ENCODE results near the gene FAM163B. TPM values are rescaled to one million over a fixed set of nuclear protein-coding genes. Genes with fewer than 3 reads are reported as not detected.

Gene FAM163B
- total and polyA plus RNA-seq, 2 donors (not counting 1 experiment from before 2014, with no cell fraction given) = not detected

- H3K79me2 ChIP-seq (ENCODE audit: control insufficient read depth, insufficient read depth, low read length) = no peaks in the 10 kb centered on the region
- H3K27ac ChIP-seq (ENCODE audit: insufficient read depth, low read length) = no peak overlapping the region
- H2AFZ ChIP-seq (ENCODE audit: low read length) = no peak overlapping the region
- no peak for TF ChIP-seq CTCF (conservative IDR thresholded peaks at IDR 0.05 in 1 of 2, IDR thresholded peaks at IDR 0.05 in 1 of 2; ENCODE audit: low read depth in 1 of 2, low read length in 2 of 2)
- TF ChIP-seq EZH2 (IDR thresholded peaks at IDR 0.05; ENCODE audit: low read length, missing control alignments) = no peak
- H3K4me1 ChIP-seq (ENCODE audit: control insufficient read depth, extremely low read depth, insufficient read depth, low read length) = peaks cover 7% of the 10 kb centered on the region
- H3K36me3 ChIP-seq (ENCODE audit: control insufficient read depth, insufficient read depth, low read length) = no peaks in the 10 kb centered on the region
- no peak overlapping the region for H3K4me3 ChIP-seq (replicated peaks in 1 of 4; ENCODE audit: control extremely low read depth in 1 of 4, insufficient read depth in 1 of 4, low read depth in 3 of 4, low read length in 4 of 4)
- no peaks in the 10 kb centered on the region for H3K27me3 ChIP-seq (ENCODE audit: control insufficient read depth, insufficient read depth, low read length)
- no peak for DNase-seq (ENCODE audit: low read depth in 2 of 2)
- no peaks in the 10 kb centered on the region for H4K20me1 ChIP-seq (ENCODE audit: control insufficient read depth, extremely low read depth, insufficient read depth, low read length)
- no peak overlapping the region for H3K9ac ChIP-seq (ENCODE audit: insufficient read depth, low read length)
- H3K4me2 ChIP-seq (ENCODE audit: extremely low read depth, insufficient read depth, low read length) = no peak overlapping the region
- H3K9me3 ChIP-seq (ENCODE audit: control insufficient read depth, insufficient read depth, low read depth, low read length) = no peaks in the 10 kb centered on the region
Observed at GRCh38 chr9:133553123-133553522, 56.1 kb downstream of the FAM163B start.

- H4K20me1 ChIP-seq (ENCODE audit: control insufficient read depth, extremely low read depth, insufficient read depth, low read length) = no peaks in the 10 kb centered on the region
- no peak overlapping the region for H3K27ac ChIP-seq (ENCODE audit: insufficient read depth, low read length)
- no peak overlapping the region for H2AFZ ChIP-seq (ENCODE audit: low read length)
- TF ChIP-seq CTCF (conservative IDR thresholded peaks at IDR 0.05 in 1 of 2, IDR thresholded peaks at IDR 0.05 in 1 of 2; ENCODE audit: low read depth in 1 of 2, low read length in 2 of 2) (no peak), EZH2 (IDR thresholded peaks at IDR 0.05; ENCODE audit: low read length, missing control alignments) (no peak)
- H3K4me1 ChIP-seq (ENCODE audit: control insufficient read depth, extremely low read depth, insufficient read depth, low read length) = no peaks in the 10 kb centered on the region
- H3K4me3 ChIP-seq (replicated peaks in 1 of 4; ENCODE audit: control extremely low read depth in 1 of 4, insufficient read depth in 1 of 4, low read depth in 3 of 4, low read length in 4 of 4) = no peak overlapping the region
- no peaks in the 10 kb centered on the region for H3K9me3 ChIP-seq (ENCODE audit: control insufficient read depth, insufficient read depth, low read depth, low read length)
- H3K27me3 ChIP-seq (ENCODE audit: control insufficient read depth, insufficient read depth, low read length) = no peaks in the 10 kb centered on the region
- no peaks in the 10 kb centered on the region for H3K36me3 ChIP-seq (ENCODE audit: control insufficient read depth, insufficient read depth, low read length)
- H3K4me2 ChIP-seq (ENCODE audit: extremely low read depth, insufficient read depth, low read length) = no peak overlapping the region
- no peaks in the 10 kb centered on the region for H3K79me2 ChIP-seq (ENCODE audit: control insufficient read depth, insufficient read depth, low read length)
- DNase-seq (ENCODE audit: low read depth in 2 of 2) = no peak
- H3K9ac ChIP-seq (ENCODE audit: insufficient read depth, low read length) = no peak overlapping the region
Observed at GRCh38 chr9:133552236-133552635, 57.0 kb downstream of the FAM163B start.

GRCh38 chr9:133551446-133551845, 57.7 kb downstream of the FAM163B start:
- Histone ChIP-seq H3K27ac (ENCODE audit: insufficient read depth, low read length) (no peak overlapping the region), H3K9ac (ENCODE audit: insufficient read depth, low read length) (no peak overlapping the region), H3K27me3 (ENCODE audit: control insufficient read depth, insufficient read depth, low read length) (no peaks in the 10 kb centered on the region), H3K36me3 (ENCODE audit: control insufficient read depth, insufficient read depth, low read length) (no peaks in the 10 kb centered on the region), H3K4me2 (ENCODE audit: extremely low read depth, insufficient read depth, low read length) (no peak overlapping the region), H3K79me2 (ENCODE audit: control insufficient read depth, insufficient read depth, low read length) (no peaks in the 10 kb centered on the region), H2AFZ (ENCODE audit: low read length) (no peak overlapping the region), H3K4me3 (replicated peaks in 1 of 4; ENCODE audit: control extremely low read depth in 1 of 4, insufficient read depth in 1 of 4, low read depth in 3 of 4, low read length in 4 of 4) (no peak overlapping the region), H3K4me1 (ENCODE audit: control insufficient read depth, extremely low read depth, insufficient read depth, low read length) (no peaks in the 10 kb centered on the region), H3K9me3 (ENCODE audit: control insufficient read depth, insufficient read depth, low read depth, low read length) (no peaks in the 10 kb centered on the region), H4K20me1 (ENCODE audit: control insufficient read depth, extremely low read depth, insufficient read depth, low read length) (no peaks in the 10 kb centered on the region)
- no peak for TF ChIP-seq EZH2 (IDR thresholded peaks at IDR 0.05; ENCODE audit: low read length, missing control alignments)
- TF ChIP-seq CTCF (conservative IDR thresholded peaks at IDR 0.05 in 1 of 2, IDR thresholded peaks at IDR 0.05 in 1 of 2; ENCODE audit: low read depth in 1 of 2, low read length in 2 of 2) = no peak
- DNase-seq (ENCODE audit: low read depth in 2 of 2) = no peak
